Measurements from ENCODE around the gene CPSF4.

CPSF4 gene

DNA sequence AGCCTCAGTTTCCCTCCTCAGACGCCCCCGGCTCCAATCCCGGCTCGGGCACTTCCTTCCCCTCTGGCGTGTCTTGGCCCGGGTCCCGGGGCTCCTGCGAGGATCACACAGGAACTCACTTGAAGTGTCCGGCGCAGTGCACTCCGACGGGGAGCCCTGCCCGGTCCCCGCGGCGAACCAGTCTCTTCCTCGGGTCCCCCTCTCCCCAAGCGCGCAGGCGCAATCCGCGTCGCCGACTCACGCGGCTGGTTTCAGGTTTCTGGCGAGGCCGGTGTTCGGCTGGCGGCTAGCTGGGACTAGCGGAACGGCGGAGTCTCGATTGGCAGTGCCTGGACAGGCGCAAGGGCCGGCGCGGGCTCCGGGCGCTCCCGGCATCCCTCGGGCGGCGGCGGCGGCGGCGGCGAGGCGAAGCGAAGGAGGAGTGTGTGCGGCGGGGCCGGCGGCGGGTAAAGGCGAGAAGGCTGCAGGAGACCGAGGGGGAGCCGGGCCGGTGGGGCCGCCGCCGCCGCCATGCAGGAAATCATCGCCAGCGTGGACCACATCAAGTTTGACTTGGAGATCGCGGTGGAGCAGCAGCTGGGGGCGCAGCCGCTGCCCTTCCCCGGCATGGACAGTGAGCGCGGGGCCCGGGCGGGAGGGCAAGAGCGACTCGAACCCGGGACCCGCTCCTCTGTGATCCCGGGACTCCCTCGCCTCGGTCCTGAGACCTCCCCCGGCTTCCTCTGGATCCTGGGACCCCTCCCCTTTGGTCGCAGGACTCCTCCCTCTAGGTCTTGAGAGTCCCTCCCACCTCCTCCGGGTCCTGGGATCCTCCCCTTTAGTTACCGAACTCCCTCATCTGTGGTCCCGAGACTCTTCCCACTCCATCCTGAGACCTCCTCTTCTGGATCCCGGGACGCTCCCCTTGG lies at the start of gene CPSF4, which contains the start of gene PTCD1:
Gene CPSF4 (plus strand): TSS at position 371 of the 908 bp plus-strand sequence. CDS start 140 bp downstream, at position 511.
Gene PTCD1 (minus strand): TSS at position 226 of the 908 bp plus-strand sequence. CDS start 3,556 bp downstream, outside the sequence.
- peak; percentile 89 for DNase-seq (ENCODE audit: low spot score)

DNA sequence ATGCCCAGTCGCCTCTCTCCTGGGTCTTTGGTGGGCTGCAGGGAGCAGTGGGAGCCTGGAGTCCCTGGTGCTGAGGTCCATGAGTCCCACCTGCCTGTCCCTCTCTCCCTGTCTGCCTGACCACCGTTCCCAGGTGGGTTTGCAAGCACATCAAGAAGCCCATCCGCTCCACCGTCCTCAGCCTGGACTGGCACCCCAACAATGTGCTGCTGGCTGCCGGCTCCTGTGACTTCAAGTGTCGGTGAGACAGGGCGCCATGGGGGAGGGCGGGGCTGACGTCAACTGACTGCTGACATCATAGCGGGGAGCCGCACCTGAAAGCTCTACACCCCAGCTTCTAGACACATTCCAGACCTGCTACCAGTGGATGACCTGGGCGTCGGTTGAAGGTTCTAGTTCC lies 49.0 kb upstream of the CPSF4 start:
- no peak for DNase-seq (ENCODE audit: low spot score)

DNA sequence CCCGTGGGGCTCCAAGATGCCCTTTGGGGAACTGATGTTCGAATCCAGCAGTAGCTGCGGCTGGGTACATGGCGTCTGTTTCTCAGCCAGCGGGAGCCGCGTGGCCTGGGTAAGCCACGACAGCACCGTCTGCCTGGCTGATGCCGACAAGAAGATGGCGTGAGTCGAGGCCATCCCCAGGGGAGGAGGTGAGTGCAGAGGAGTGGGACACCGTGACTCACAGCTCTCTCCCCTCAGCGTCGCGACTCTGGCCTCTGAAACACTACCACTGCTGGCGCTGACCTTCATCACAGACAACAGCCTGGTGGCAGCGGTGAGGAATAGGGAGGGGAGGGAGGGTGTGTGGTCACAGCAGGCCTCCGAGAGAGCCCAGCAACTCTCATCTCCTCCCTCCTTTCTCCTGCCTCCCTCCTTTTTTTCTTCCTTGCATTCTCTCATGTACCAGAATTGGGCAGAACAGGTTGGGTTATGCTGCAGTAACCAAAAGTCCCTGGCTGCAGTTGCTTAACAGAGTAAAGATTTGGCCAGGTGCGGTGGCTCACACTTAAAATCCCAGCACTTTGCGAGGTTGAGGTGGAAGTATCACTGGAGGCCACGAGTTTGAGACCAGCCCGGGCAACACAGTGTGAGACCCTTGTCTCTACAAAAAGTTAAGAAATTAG lies 47.7 kb upstream of the CPSF4 start:
- no peak for DNase-seq (ENCODE audit: low spot score)

DNA sequence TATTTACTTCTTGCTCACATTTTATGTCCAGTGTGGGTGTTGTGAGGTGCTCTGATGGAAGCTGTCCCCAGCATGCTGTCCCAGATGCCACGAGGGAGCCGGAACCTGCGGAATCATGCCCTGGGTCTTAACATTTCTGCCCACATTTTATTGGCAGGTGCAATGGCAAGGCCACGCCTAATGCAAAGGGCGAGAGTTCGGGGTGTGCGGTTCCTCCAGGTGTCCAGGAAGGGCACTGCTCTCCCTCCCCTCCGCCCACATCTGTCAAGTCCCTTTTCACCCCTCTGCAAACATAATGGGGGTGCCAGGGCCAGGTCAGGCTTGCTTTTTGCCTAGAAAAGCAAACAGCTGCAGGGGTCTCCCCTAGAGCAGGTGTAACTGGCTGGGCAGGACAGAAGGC lies 46.7 kb upstream of the CPSF4 start:
- no peak for DNase-seq (ENCODE audit: low spot score)

DNA sequence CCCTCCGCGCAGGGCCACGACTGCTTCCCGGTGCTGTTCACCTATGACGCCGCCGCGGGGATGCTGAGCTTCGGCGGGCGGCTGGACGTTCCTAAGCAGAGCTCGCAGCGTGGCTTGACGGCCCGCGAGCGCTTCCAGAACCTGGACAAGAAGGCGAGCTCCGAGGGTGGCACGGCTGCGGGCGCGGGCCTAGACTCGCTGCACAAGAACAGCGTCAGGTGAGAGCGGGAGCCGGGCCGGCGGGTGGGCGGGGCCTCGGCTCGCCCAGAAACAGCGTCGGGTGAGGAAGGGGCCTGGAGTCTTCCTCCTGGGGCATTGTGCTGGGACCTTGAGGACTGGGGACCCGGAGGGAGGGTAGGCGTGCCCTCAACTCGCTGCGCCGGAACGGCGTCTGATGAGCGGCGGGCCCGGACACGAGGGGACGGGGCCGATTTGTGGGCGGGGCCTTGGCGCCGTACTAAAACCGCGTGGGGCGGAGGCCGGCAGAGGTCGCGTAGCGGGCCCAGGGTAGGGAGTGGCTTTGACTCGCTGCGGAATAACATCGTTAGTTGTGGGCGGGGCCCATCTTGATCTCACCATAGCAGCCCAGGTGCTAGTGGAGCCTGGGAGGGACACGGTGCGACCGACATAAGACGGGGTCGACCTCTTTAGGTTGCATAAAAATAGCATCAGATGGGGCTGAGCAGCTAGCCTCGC lies 45.9 kb upstream of the CPSF4 start:
- DNase-seq (ENCODE audit: low spot score): peak; percentile 80

DNA sequence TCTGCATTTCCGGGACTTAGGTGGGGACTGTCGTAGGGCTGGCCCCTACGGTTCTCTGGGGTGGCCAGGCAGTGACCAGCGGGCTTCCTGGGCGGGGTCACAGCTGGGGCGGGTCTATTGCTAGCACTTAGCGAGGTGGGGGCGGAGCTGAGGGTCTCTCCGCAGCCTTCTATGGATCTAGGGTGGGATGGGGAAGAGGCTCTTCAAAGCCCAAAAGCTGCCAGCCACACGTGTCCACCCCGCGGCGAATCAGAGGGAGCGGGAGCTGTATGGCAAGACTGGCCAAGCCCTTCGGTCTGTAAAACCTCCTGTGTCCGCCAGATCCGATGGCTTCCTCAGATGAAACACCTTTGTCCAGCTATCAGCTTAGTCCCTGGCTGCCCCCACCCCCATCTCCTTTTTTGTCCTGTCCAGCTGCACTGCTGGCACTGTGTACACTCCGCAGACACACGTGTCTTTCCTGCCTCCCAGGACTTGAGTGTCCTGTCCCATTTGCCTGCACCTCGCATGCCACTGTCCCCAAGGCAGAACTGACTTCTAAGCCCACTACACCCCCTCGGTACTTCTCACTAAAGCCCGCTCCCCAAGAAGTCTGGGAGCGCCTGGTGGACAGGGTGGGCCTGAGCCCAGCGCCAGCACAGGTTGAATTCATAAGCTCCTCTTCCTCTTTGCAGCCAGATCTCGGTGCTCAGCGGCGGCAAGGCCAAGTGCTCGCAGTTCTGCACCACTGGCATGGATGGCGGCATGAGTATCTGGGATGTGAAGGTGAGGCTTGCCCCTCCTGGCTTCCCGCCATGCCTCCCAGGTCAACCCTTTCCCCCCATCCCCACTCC lies 45.2 kb upstream of the CPSF4 start:
- no peak for DNase-seq (ENCODE audit: low spot score)

DNA sequence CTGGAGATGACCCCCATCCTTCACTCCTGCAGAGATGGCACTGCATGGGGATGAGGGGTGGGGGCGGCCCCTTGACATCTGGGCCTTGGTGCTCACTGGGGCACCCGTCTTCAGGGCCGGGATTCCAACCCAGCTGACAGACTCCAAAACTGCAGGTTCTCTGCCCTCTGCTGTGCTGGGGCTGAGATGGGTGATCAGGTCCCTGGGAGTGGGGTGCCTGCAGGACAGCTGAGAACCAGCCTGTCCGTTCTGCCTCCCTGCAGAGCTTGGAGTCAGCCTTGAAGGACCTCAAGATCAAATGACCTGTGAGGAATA lies 44.6 kb upstream of the CPSF4 start:
- DNase-seq (ENCODE audit: low spot score): no peak

DNA sequence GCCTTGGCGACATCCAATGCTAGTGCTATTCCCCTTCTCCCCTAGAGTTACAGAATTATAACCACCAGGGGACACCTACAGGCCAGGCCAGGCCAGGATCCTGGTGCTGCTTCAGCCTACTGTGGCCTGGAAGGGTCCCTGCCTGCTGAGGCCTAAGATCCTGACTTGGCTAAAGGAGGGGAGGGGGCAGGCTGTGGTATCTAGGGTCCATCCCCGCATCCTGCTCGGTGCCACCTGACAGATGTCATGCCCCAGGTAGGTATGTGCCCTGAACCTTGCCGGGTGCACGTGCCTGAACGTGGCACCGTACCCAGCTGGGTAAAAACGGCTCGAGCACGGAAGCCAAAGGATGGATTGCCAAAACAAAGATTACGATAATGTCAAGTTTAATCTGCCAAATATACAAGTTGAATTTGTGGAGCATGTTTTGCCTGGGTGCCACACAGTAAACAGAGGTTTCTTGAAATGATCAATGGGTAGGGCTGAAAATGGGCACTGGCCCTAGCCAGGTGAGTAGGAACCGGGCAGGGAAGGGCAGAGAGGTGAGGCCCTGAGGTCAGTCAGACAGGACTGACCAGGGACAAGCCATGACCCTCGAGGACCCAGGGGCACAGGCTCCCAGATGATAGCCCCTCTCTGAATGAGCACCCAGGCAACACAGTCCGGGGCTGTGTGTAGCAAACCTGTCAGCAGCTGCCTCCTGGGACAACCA lies 43.0 kb upstream of the CPSF4 start:
- DNase-seq (ENCODE audit: low spot score): no peak

DNA sequence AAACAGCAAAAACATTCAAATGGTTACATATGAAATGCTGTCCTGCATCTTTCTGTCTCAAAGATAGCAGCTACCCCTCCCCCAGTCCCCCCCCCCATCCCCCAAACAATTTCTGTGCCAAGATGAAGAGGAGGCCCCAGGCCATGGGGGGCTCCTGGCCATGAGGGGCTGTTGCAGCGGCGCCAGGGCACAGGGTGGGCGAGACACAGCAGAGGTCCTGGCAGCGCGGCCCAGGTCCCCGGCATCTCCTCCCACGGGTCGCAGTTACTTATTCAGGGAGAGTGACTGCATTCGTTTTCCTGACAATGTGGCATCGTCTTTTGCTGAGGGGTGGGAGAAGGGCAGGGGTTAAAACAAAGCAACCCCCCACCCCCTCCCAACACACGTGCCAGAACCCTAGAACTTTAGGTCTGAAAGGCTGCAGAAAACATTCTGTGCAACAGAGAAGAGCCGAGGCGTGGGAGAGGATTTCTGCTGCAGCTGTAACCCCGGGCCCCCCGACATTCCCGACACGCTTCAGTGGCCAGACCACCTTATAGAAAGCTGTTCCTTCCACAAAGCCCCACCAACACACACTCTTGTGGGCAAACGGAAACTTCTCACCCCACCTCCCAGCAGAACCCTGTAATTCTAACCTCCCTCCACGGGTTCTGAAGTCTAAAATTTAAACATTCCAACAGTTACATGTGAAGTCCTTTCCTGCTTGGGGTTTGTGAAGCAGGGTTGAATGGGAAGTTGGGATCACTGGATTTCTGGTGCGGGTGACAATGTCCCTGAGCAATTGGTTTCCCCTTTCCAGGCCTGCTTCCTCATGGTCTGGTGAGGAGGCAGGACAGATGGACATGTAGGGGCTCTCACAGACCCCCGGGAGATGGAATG lies 42.1 kb upstream of the CPSF4 start:
- DNase-seq (ENCODE audit: low spot score): no peak

DNA sequence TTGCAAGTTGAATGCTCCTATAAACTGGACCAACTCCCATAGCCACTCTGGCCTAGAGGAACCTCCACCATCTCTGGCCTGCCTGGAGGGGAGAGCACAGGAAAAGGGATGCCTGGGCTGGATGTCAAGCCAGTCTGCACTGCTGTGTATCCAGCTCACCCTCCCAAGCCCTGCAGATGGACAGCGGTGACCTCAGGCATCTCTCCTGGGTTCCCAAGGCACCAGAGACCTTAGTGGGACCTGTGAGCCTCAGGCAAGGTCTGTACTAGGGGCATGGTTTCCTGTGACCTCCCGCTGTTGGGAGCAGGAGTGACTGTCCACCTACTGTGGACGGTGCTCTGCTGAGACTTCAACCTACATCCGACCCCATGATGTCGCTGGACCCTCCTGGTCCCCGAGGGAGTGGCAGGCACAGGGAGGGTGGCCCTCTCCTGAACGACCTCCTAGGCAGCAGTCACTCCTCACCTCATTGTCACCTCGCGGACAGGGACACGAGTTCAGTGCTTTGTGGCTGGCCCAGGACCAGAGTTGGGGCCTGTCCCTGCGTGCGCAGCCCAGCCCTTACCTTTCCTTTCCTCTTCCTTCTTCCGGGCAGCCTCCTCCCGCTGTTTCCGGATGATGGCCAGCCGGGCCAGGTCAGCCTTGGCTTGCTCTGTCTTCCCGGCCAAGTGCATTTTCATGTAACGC lies 41.3 kb upstream of the CPSF4 start:
- DNase-seq (ENCODE audit: low spot score): no peak

DNA sequence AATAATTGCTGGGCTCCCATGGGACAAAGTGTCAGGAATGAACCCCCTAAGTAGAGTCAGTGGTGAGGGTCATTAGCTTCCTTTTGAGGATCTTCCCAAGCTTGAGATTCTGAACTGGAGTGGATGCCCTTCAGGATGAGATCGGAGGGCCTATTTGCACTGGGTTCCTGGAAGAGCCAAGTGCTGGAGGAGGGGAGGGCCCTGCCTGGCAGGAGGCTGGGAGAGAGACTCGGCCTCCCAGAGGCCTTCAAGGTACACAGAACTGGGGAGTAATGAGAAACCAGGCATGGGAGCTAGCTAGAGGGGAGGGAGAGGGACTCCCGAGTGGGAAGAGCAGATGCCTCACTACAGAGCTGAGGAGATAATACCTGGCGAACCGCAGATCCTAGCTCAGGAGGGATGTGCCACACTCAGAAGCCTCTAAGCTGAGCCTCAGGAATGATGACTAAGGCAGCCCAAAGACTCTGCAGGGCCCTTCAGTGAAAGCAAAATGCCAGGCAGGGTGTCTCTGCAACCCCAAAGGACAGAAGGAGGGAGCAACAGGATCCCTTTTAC lies 39.8 kb upstream of the CPSF4 start:
- no peak for DNase-seq (ENCODE audit: low spot score)

DNA sequence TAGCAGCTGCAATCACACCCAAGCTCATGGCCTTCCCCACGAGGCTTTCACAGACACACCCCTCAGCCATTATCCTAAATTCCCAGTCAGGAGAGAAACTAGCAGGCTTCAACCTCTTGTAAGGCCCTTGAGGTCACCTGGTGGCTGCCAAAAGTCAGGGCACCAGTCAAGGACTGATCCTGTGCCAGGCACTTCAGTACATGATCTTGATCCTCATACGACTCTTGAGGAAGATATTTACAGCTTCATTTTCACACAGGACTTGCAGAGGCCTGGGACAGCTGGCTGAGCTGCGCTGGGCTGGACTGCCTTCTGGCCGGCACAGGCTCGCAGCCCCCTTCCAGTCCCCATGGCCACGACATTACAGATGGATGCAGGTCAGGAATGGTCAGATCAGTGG lies 39.1 kb upstream of the CPSF4 start:
- no peak for DNase-seq (ENCODE audit: low spot score)

DNA sequence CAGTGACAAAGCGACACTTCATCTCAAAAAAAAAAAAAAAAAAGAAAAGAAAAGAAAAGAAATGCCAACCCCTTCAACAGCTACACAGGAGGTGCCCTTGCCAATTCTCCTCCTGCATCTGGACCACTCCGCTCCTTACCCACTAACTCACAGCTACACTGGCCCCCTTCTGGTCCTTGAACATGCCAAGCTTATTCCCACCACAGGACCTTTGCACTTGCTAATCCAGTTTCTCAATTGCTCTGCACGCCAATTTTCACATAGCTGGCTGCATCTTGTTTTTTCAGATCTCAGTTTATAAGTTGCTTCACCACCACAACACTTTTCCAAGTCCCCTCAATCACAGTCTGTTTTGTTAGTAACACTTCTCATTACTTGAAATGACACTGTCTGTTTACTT lies 35.9 kb upstream of the CPSF4 start:
- DNase-seq (ENCODE audit: low spot score): no peak

DNA sequence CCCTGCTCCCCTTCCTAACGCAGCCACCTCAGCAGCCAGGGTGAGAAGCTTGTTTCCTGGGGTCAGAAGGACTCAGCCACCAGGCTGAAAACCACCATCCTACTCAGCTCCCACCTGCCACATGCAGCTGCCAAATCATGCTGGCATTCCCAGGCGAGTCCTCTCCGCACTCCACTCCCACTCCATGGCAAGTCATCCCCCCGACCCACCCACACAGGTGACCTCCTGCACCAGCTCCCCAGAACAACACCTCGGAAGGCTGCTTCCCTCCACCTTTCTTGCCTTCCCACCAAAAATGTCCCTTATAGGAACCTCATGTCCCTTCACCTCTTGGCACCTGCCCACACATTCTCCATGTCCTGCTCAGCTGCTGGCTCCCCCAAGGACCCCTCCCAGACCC lies 35.0 kb upstream of the CPSF4 start:
- DNase-seq (ENCODE audit: low spot score): no peak

DNA sequence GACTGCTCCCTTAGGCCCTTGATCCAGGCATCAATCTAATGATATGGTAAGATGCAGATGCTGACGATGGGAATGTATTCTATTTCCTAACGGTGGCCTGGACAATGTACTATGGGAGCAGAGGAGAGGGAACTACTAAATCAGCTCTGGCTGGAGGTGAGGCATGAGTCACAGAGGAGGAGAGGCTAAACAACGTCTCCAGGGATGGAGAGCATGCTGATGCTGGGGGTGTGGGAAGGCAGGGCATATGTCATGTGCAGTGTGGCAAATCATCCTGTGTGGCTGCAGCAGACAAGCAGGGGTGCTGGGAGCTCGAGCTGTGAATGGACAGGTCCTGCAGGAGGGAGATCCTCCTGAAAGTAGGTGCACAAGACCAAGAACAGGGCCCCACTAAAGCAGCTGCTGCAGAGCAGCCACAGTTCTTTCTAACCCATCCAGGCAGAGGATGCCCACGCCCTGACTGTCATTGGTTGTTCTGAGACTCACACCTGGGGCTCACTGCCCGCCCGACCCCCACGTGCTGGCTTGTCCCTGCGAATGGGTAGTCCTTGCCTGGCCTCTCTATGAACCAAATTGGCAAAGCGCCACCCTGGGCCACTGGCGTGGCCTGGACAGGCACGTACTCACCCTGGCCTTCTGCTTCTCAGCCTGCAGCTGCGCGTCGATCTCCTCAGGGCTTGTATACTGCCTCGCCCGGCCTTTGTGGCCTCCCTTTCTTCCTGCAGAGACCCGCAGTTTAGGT lies 34.3 kb upstream of the CPSF4 start:
- no peak for DNase-seq (ENCODE audit: low spot score)

DNA sequence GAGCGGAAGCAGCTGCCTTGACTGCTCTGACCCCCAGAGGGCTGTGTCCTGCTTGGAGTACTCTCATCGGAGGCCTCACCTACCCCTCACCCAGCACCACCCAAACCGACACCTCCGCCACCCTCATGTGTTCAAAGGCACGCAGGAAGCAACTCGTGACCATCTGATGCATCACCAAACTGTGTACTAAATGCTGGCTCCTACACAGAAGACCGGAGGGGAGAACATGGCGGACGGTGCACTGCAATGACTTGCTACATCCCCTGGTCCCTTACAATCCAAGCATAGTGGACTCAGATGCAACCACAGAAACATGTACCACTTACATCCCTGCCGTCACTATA lies 33.8 kb upstream of the CPSF4 start:
- DNase-seq (ENCODE audit: low spot score): no peak

DNA sequence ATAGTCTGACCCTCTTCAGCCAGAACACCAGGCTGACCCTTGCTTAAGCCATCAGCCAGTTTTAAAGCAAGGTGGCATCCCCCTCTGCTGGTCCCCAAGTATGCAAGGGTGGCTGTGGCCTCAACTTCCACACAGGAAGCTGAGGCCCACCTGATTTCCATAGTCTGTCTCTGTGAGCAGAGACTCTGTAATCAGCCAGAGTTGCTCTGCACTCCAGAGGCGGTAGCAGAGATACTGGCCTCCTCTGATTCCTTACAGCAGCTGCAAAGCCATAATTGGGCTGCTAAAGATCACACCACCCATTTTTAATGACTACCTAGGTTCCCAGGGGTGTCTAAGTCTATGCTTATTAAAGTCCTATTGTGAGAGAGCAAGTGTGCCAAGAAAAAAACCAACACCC lies 32.2 kb upstream of the CPSF4 start:
- DNase-seq (ENCODE audit: low spot score): no peak

DNA sequence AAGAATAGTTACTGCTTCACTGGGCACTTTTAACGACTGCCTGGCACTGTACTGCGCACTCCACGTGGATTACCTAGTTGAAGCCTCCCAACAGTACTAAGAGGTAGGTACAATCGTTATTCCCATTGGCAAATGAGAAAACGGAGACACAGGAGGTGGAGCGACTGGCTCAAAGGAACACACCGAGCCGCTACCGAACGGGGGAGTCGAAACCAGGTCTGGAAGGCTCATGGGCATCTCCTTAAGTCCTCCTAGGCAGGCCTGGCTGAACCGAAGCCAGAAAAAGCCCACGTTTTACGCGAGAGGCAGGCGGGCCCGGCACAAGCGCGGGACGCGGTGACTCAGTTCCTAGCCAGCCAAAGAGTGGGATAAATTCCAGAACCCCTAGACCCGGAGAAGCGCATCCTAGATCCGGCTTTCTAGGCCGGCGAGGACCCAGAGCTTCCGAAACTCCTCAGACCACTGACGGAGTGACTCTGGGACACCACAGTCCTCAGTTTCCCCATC lies 30.8 kb upstream of the CPSF4 start:
- DNase-seq (ENCODE audit: low spot score): no peak

Measured in CD4-positive, alpha-beta T cell treated with Interleukin-6 at 100 ng/mL for 8 hours (primary cell).